GM18867 (cell line): ENCODE measurements around the gene FRMD3.

Experiments used
- ATAC-seq: cut with Tn5 transposase; IDR thresholded peaks from one replicate; pipeline ENCODE4 v1.9.1; 2021; ENCODE audit warnings: mild to moderate bottlenecking, moderate library complexity; ENCODE audit not compliant: unreplicated experiment

Gene FRMD3

GRCh38 chr9:83245979-83246659 is 292.1 kb downstream of the FRMD3 start:
- no peak for ATAC-seq

GRCh38 chr9:83242066-83242465 is 296.1 kb downstream of the FRMD3 start:
- no peak for ATAC-seq

- no peak for ATAC-seq
These were observed 297.5 kb downstream of the FRMD3 start for GRCh38 chr9:83240671-83241070.

- no peak for ATAC-seq
These were observed 298.5 kb downstream of the FRMD3 start for GRCh38 chr9:83239747-83240146.

- ATAC-seq, result no peak
These were observed 299.1 kb downstream of the FRMD3 start for GRCh38 chr9:83238871-83239640.

- ATAC-seq, result no peak
These were observed 302.0 kb downstream of the FRMD3 start for GRCh38 chr9:83236029-83236696.

GRCh38 chr9:83235526-83235925 is 302.7 kb downstream of the FRMD3 start:
- no peak for ATAC-seq

- no peak for ATAC-seq
These were observed 303.7 kb downstream of the FRMD3 start for GRCh38 chr9:83234541-83234940.

- ATAC-seq, result no peak
These were observed 304.6 kb downstream of the FRMD3 start for GRCh38 chr9:83233647-83234046.

- ATAC-seq, result peak; percentile 52
These were observed 307.2 kb downstream of the FRMD3 start for GRCh38 chr9:83231039-83231438.

- peak; percentile 94 for ATAC-seq
These were observed 317.5 kb downstream of the FRMD3 start for GRCh38 chr9:83220730-83221129.

GRCh38 chr9:83219924-83220438 is 318.2 kb downstream of the FRMD3 start:
- ATAC-seq, result no peak

- ATAC-seq, result peak; percentile 61
These were observed 318.9 kb downstream of the FRMD3 start for GRCh38 chr9:83219154-83219923.

GRCh38 chr9:83218411-83219090 is 319.6 kb downstream of the FRMD3 start:
- no peak for ATAC-seq

- no peak for ATAC-seq
These were observed 328.9 kb downstream of the FRMD3 start for GRCh38 chr9:83209188-83209731.

- ATAC-seq, result no peak
These were observed 329.9 kb downstream of the FRMD3 start for GRCh38 chr9:83208065-83208850.

- ATAC-seq, result no peak
These were observed 334.2 kb downstream of the FRMD3 start for GRCh38 chr9:83204047-83204446.

GRCh38 chr9:83200531-83200930 is 337.7 kb downstream of the FRMD3 start:
- ATAC-seq, result no peak

GRCh38 chr9:83199832-83200231 is 338.4 kb downstream of the FRMD3 start:
- ATAC-seq, result no peak
